HL-60 (cell line): ENCODE measurements around the gene HNRNPLL.

Experiments used
- GABPA ChIP-seq: IDR thresholded peaks from 2 replicates; pipeline ENCODE4 v1.6.1; 2012; ENCODE audit warnings: low read depth
- POLR2AphosphoS5 ChIP-seq: IDR thresholded peaks from 2 replicates; pipeline ENCODE4 v1.6.1; 2012; ENCODE audit warnings: low read depth
- SPI1 ChIP-seq: IDR thresholded peaks from 2 replicates; pipeline ENCODE4 v1.6.1; 2012; ENCODE audit warnings: low read depth, mild to moderate bottlenecking, borderline replicate concordance
- TF ChIP-seq, protein P1 (sequence below): IDR thresholded peaks from one replicate; pipeline ENCODE4 v1.5.1; 2011; ENCODE audit warnings: low read length, control low read depth, inconsistent platforms; ENCODE audit not compliant: insufficient read depth
- TF ChIP-seq, protein P2 (sequence below): IDR thresholded peaks from 2 replicates; pipeline ENCODE4 v1.6.1; 2012; ENCODE audit warnings: low read depth; ENCODE audit not compliant: insufficient replicate concordance

DNA sequence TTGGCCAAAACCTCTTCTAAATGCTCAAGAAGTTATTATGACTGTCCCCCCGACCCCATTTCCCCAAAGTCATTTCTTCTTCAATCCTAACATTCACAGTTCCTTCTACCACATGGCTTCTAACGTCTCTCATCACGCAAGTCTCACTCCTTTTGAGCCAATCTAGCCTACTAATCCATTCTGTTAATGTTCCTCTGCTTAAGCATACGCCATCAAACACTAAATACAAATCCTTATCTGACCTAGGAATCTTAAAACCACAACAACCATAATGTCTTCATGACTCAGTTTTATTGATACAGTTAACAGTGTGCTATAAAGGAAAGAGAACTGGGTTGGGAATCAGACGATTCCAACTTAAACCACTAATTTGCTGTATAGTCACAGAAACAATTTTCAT is 23.9 kb downstream of the HNRNPLL start:
- TF ChIP-seq, protein P1, sequence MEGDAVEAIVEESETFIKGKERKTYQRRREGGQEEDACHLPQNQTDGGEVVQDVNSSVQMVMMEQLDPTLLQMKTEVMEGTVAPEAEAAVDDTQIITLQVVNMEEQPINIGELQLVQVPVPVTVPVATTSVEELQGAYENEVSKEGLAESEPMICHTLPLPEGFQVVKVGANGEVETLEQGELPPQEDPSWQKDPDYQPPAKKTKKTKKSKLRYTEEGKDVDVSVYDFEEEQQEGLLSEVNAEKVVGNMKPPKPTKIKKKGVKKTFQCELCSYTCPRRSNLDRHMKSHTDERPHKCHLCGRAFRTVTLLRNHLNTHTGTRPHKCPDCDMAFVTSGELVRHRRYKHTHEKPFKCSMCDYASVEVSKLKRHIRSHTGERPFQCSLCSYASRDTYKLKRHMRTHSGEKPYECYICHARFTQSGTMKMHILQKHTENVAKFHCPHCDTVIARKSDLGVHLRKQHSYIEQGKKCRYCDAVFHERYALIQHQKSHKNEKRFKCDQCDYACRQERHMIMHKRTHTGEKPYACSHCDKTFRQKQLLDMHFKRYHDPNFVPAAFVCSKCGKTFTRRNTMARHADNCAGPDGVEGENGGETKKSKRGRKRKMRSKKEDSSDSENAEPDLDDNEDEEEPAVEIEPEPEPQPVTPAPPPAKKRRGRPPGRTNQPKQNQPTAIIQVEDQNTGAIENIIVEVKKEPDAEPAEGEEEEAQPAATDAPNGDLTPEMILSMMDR = no peak
- TF ChIP-seq, protein P2, sequence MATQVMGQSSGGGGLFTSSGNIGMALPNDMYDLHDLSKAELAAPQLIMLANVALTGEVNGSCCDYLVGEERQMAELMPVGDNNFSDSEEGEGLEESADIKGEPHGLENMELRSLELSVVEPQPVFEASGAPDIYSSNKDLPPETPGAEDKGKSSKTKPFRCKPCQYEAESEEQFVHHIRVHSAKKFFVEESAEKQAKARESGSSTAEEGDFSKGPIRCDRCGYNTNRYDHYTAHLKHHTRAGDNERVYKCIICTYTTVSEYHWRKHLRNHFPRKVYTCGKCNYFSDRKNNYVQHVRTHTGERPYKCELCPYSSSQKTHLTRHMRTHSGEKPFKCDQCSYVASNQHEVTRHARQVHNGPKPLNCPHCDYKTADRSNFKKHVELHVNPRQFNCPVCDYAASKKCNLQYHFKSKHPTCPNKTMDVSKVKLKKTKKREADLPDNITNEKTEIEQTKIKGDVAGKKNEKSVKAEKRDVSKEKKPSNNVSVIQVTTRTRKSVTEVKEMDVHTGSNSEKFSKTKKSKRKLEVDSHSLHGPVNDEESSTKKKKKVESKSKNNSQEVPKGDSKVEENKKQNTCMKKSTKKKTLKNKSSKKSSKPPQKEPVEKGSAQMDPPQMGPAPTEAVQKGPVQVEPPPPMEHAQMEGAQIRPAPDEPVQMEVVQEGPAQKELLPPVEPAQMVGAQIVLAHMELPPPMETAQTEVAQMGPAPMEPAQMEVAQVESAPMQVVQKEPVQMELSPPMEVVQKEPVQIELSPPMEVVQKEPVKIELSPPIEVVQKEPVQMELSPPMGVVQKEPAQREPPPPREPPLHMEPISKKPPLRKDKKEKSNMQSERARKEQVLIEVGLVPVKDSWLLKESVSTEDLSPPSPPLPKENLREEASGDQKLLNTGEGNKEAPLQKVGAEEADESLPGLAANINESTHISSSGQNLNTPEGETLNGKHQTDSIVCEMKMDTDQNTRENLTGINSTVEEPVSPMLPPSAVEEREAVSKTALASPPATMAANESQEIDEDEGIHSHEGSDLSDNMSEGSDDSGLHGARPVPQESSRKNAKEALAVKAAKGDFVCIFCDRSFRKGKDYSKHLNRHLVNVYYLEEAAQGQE = no peak
- TF ChIP-seq POLR2AphosphoS5 = no peak
- no peak for TF ChIP-seq GABPA
- no peak for TF ChIP-seq SPI1
